CD4-positive, alpha-beta T cell treated with Interleukin-4 for 1 hour (primary cell): ENCODE measurements around the gene PINLYP.

Source experiments
- DNase-seq, 2 donors: peaks; one replicate each; pipeline ENCODE4 v3.0.0-alpha.2; 2020 to 2022

Gene PINLYP

DNA sequence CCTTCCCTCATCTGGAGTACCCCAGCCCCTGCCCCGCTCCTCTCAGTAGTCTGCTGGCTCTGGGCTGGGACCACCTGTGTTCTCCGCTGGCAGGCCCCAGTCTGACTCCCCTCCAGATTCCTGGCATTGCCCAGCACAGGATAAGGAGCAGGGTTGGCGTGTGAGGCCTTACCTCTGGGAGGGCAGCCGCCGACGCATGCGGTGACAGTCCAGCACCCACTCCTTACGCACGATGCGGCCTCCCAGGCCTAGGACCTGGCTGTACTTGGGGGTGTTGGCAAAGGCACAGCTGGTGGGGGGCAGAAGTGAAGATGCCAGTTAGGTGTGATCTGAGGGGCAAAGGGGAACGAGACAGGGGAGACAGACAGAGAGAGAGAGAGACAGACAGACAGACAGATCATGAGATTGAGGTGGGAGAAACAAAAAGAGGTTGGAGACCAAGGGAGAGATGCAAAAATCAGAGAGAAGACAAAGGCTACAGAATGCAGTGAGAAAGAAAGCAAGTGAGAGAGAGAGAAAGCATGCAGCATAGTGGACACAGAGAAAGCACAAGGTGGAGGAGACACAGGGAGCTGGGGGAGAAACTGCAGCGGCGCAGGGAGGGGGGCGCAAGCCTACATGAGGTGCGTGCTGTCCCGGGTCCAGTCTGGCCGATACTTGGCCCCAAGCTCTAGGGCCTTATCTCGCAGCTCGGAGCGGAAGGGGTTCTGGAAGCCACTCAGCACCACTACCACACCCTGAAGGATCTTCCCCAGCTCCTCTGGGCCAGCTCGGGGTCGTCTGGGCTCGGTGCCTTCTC is 24.0 kb upstream of the PINLYP start:
- DNase-seq, result no peak

DNA sequence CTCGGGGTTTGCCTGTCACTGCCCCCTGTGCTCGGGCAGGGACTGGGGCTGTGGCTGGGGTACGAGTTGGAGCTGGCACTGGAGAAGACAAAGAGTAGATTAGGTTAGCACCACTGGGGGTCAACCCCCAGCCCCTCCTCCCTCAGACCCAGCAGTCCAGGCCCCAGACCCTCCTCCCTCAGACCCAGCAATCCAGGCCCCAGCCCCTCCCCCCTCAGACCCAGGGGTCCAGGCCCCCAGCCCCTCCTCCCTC is 23.5 kb upstream of the PINLYP start:
- no peak for DNase-seq

DNA sequence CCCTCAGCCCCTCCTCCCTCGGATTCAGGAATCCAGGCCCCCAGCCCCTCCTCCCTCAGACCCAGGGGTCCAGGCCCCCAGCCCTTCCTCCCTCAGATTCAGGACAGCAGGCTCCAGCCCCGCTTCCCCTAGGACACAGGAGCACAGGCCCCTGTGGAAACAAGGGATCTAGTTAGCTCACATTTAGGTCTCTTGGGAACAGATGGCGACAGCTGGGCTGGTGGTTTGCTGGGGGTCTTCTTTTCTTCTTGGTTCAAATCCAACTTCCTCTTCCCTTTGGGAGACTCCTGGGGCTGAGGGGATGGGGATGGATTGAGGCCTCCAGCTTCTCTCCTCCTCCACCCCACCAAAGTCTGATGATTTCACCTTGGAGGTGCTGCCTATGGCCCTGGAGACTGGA is 23.0 kb upstream of the PINLYP start:
- DNase-seq, result no peak

DNA sequence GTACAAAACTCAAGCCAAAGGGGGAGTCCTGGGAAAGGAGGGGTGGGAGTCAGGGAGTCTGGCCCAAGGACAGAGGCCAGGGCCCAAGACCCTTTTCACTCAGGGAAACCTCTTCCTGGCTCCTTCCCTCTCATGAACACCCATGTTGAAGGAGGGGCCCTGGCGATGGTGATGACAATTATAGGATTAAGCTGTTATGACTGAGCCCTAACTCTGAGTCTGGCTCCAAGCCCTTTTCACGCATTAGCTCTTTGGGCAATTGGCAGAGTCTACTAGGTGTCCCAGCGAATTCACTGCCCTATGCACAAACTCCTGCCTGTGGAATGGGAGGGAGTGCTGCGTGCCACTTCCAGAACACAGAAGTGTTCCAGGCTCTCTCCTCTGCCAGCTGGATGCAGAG is 21.9 kb upstream of the PINLYP start:
- no peak for DNase-seq

DNA sequence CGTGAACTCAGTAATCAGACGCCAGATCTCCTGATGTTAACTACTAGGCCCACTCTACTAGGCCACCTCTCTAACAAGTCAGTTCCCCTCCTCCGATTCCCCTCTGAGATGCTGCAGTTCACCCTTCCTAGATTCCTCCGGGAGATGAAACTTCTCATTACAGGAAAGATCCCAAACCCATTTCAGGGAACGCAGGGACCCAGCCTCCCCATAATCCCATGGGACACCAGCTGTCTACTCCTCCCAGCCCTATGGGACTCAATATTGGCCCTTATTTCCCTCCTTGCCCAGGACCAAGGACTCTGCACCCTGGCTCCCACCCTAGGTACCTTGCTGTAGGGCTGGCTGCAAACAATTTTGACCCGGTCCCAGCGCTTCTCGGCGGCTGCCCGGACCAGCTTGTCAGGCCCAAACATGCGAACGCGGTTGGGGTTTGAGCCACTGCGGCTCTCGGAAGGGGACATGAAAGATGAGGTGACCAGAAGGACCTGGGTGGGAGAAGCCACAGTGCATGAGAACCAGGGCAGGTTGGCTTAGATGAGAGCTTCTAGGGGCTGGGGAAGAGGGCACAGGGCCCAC is 21.2 kb upstream of the PINLYP start:
- no peak for DNase-seq

DNA sequence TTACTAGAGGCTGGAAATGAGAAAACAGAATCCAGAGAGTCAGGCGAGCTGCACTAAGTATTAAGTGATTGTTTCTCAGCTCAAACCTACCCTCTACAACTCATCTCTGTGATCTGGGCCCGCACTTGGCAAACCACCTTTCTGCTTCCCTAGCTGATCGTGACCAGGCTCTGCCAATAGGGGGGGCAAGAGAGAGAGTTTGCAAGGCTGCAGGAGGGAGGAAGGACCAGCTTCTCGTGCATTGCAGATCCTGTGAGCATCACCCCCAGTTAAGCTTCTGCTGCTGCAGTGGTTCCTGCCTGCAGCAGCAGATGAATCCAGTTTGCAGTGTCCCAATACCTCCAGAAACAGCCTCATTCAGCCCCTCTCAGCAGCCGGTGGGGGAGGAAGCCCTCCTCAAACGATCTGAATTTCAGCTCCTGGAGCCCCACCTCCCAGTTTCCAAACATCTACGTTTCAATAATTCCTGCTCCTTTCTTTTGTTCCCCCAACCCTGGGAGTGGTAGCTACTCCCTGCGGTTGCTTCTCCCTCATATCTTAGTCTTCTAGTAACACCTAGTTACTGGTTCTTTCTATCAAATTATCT is 20.3 kb upstream of the PINLYP start:
- DNase-seq, result peak; percentile 86 to 89

DNA sequence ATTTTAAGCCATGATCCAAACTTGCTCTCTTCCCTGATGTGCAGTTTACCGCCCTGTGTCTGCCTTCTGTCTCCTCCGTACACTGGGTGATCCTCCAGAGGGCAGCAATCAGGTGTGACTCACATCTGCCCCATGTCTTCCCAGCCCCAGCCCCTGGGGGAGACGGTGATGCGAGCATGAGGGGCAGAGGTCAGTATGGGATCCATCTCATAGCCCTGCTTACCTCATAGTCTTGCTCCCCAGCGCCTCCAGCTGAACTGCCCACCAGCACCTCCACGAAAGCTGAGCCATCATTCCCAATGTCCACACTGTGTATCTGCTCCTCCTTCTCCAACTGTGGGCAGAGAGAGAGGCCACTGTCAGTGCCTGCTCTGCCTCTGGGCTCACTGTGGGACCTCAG is 14.9 kb upstream of the PINLYP start:
- DNase-seq, result no peak

DNA sequence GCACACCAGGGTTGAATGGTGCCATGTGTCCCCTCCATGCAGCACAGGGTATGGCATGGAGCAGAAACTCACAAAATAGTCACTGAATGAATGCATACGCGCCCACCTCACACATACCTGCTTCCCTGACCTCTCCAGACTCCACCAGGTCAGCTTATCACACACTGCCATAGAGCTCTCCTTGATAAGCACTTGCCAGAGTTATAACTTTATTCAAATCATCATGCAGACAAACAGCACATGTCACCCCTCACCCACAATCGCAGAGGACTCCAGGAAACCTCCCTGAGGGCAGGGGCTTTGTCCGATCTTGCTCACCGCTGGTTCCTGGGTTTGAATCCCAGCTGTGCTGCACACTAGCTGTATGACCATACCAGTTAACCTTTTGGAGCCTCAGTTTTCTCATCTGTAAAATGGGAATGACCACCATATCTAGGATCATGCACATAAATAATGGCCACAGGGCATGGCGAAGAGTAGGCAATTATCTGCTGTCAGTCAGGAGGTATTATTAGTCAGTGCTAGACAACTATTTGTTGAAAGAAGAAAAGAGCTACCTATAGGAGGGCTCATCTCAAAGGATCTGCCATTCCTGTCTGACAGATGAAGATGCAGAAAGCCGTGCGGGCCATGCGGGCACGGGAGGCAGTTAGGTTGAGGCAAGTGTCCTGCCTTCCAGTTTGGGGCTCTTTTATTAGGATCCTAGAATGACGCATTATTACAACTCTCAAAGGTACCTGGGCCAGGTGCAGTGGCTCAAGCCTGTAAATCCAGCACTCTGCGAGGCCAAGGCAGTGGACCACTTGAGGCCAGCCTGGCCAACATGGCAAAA is 14.2 kb upstream of the PINLYP start:
- DNase-seq, result no peak

DNA sequence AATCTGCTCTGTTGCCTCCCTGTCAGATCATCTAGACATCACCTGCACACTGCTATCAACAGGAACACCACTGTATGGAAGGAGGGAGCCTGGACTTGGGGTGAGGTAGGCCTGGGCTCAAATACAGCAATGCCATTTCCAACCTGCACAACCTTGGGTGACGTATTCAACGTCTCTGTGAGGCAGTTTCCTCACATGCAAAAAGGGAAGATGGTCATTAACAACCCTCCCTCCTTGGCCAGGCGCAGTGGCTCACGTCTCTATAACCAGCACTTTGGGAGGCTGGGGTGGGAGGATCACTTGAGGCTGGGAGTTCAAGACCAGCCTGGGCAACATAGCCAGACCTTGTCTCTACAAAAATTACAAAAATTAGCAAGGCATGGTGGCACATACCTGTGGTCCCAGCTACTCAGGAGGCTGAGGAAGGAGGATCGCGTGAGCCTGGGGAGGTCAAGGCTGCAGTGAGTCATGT is 13.3 kb upstream of the PINLYP start:
- no peak for DNase-seq

DNA sequence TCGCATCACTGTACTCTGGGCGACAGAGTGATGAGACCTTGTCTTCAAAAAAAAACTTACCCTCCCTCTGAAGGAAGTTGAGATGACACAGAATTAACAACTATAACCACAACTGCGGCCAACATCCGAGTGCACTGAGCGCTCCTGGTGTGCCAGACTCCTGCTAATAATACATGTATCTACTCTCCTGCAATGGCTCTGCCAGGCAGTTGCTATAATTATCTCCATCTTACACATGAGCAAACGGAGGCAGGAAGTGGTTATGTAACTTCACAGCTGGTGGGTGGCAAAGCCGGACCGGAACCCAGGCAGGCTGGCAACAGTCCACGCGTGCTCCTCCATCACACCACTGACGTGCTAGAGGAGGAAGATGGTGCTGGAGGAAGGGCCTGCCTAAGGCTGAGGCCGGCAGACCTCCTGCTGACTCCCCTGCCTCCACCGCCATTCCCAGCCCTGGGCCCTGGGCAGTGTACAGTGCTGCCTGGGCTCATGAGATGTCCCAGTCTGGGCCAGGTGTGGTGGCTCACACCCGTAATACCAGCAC is 12.8 kb upstream of the PINLYP start:
- DNase-seq, result peak; percentile 92

DNA sequence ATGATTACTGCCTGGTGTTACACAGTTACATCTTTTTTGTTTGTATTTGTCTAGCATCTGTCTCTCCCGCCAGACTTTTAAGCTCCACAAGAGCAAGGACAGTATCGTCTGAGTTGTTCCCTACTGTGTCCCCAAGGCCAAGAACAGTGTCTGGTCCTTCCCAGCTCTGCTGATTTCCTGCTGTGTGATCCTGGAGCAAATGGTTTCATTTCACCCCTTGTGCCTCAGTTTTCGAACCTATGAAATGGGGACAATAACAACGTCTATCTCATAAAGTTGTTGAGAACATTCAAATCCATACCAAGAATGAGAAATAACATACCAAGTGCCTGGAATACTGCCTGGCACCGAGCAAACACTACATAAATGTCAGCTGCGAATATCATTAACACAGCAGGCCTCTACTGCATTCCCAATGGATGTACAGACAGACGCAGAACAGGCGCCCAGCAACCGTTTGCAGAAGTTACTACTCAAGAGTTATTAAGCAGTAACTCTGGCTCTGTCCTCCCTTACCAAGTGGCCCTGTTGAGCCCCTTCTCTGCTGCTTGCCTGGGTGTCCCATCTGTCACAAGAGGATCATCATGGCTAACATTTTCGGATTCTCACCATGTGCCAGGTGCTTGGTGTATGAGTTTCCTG is 11.7 kb upstream of the PINLYP start:
- DNase-seq, result no peak

DNA sequence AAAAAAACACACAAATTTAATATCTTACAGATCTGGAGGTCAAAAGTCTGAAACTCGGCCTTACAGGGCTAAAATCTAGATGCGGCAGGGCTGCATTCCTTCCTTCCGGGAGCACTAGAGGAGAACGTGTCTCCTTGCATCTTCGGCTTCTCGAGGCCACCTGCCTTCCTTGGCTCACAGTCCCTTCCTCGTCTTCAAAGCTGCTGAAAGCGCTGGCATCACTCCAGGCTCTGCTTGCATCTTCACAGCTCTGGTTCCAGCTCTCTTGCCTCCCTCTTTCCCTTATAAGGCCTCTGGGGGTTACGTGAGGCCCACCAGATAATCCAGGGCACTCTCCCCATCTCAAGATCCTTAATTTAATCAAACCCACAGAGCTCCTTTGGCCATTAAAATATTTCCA is 10.8 kb upstream of the PINLYP start:
- DNase-seq, result no peak

DNA sequence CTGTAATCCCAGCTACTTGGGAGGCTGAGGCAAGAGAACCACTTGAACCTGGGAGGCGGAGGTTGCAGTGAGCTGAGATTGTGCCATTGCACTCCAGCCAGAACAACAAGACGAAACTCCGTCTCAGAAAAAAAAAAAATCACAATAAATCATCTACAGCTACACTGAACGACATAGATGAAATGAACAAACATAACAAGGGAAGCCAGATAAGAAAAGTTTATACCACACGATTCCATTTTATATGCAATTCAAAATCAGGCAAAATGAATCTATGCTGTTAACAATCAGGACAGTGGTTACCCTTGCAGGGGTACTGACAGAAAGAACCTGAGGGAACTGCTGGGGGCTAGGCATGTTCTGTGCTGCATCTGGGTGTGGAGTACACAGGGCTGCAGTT is 5.9 kb upstream of the PINLYP start:
- DNase-seq, result no peak

DNA sequence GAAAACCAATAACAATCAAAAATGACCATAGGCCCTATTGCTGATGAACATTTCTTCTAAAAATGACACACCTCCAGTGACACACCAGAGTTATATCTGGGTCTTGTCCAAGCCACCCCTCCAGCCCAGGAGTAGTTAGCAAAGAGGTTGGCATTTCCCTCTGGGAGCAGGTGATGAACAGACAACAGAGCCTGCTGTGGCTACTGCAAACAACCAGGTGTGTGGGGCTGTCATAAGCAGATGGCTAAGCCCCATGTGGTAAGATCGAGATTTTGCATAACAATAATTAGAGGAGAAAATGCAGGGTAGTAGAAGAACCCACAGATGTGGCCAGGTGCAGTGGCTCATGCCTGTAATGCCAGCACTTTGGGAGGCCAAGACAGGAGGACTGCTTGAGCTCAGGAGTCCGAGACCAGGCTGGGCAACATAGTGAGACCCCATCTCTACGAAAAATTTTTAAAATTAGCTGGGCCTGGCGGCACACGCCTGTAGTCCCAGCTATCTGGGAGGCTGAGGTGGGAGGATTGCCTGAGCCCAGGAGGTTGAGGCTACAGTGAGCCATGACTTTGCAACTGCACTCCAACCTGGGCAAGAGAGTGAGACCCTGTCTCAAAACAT is 5.3 kb upstream of the PINLYP start:
- DNase-seq, result no peak

DNA sequence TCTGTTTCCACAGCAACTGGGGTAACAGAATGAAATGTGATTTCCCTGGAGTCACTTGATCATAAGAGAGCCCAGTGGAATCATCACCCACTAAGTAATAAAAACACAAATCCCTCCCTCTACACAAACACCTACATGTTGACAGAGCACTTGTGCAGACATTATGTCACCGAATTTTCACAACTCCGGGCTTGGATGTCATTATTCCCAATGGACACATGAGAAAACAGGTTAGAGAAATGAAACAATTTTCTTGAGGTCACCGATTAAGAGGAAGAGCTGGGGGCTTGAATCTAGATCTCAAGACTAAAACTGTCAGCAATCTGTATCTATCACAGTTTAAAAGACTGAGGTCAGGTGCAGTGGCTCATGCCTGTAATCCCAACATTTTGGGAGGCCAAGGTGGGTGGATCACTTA is 3.4 kb upstream of the PINLYP start:
- DNase-seq, result no peak

DNA sequence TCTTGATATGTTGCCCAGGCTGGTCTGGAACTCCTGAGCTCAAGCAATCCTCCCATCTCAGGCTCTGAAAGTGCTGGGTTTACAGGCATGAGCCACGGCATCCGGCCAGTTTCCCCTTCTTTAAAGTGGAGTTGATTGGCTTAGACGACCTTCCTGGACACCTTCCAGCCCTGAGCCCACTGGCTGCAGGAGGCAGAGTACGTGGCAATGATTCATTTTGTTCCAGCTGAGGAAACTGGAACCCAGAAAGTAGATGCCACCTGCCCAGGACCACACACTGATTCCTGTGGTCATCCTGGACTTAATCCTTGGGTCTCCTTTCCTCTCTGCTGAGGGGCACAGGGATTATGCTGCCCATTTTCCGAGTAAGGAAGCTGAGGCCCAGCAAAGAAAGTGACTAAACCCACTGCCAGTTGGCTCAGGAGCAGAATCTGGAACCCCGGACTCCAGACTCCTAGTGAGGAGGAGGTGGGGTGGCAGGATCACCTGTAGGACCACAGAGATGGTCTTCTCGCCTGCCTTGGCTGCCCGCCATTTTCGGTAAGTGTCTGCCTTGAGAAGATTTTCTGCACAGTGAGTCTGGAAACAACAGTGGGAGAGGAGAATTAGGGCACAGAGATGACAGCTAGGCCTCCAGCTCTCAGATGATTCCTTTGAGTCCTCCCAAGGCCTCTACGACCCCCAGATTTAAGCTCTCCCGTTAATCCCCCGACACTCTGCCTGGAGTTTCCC is 1.0 kb upstream of the PINLYP start:
- no peak for DNase-seq

DNA sequence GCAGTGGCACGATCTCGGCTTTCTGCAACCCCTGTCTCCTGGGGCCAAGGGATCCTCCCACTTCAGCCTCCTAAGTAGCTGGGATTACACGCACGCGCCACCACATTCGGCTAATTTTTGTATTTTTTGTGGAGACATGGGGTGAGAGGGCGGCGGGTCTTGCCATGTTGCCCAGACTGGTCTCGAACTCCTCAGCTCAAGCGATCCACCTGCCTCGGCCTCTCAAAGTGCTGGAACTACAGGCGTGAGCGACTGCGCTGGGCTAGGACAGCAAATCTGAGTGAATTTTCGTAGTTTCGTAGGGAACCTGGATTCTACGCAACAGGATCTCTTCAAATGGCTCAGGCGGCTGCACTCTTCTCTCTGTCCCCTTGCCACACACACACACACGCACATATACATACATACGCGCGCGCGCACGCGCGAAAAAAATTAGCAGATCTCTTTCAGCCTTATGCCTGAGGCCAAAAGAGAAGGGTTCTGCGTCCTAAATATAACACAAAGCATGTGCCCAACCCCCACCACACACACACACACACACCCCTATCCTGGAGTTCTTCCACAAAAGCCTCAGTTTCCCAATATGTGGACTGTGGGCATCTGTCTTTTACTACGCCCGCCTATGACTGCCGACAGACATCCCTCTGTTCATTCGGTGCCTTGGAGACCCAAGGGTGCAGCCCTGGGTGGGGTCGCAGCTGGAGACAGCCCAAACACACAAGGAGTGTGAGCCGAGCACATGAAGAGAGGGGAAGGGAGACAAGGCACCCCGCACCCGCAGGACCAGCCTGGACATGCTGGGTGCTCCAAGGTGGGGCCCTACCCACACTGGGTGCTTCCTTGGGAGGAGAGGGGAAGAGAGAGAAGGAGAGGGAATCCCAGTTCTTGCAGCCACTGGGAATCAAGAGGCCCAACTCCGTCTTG is 616 bp downstream of the PINLYP start:
- DNase-seq, result no peak

DNA sequence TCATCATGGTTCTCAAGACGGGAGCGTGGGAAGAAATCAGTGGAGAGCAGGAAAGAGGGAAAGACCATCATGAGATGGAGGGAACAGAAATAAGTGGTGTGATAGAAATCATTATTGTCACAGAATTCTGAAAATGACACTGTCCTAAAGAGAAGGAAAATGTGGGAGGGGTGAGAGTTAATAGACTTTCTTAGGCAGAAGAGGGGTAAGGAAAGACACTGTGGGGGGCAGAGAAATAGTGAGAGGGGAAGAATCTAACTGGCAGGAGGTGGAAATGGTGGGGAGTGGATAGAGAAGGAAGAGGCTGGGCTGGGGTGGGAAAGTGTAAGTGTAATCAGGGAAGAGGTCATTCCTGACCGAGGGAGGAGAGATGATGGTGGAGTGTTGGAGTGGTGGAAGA is 3.2 kb downstream of the PINLYP start:
- no peak for DNase-seq

DNA sequence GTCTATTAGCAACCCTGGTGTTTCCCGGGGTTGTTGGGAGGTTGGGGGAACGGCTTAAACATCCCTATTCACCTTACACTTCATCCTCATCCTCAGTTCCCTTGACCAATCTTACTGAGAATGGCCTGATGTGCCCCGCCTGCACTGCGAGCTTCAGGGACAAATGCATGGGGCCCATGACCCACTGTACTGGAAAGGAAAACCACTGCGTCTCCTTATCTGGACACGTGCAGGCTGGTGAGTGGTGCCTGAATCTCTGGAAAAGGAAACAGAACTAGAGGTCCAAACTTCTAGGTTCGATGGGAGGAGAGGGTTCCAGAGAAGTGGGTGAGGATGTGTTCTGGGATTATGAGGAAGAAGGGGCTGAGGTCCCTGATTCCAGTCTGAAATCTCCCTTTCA is 5.9 kb downstream of the PINLYP start:
- no peak for DNase-seq

DNA sequence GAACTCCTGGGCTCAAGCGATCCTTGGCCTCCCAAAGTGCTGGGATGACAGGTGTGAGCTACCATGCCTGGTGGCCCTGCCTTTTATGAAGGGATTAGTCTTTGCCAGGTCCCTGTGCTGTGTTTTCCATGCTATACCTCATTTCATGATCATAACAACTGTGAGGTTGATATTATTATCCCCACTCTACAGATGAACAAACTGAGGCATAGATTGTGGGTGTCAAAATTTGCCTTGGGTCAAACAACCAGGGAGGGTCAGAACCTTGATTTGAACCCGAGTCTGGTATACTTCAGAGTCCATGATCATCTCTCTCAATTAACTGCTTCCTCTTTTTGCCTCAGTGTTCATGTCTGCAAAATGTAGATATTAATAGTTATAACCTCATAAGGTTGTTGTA is 6.9 kb downstream of the PINLYP start:
- no peak for DNase-seq

DNA sequence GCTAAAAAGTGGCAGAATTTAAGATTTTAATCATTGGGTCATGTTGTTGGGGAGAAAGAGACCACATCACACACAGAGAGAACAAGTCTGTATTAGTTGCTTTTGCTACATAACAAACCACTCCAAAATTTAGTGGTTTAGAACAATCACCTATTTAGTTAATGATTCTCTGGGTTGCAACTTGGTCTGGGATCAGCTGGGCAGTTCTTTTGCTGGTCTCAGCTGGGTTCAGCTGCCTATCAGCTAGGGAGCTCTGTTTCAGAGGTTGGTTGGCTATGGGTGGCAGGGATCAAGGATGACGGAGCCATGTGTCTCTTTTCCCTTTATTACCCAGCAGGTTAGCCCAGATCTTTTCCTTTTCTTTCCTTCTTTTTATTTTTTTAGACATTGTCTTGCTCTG is 8.9 kb downstream of the PINLYP start:
- DNase-seq, result no peak
